ENCODE results near the gene PSPC1. TPM values are rescaled to one million over a fixed set of nuclear protein-coding genes. Genes with fewer than 3 reads are reported as not detected.

Gene PSPC1
- polyA plus RNA-seq, 1 donor (not counting 4 experiments of a cell fraction or from before 2014, with no cell fraction given): 38.0 TPM

DNA sequence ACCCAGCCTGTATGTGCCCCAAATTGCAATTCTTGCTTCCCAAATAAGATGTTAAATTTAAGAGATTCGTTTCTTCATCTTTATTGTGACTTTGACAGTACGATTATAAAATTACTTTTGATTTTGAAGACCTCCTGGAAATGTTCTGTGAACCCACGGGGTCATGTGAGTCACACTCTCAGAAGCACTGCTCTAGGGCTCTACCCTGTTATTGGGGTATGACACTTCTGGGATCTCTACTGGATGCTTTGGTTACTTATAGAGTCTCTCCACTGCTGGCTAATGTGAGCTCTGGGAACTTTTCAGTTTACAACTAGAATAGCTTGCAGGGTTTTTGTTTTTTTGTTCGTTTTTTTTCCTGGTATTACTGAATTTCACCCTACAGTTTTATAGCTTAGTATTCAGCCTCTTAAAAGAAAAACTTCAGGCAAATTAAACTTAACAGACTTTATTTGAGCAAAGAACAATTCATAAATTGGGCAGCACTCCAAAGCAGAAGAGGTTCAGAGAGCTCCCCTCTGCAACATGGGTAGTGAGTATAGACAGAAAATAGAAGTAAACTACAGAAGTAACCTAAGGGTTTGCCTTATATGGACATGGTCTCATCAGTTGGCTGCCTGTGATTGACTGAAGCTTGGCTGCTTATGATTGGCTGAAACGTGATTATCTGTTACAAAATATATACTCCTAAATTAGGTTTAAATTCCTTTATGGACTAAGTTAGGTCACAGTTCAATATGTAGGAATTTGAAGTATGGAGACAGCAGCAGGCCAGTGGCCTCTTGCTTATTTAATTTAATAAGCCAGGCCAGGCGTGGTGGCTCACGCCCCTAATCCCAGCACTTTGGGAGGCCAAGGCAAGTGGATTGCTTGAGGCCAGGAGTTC is 28.5 kb upstream of the PSPC1 start:
- no peak for DNase-seq (ENCODE audit: low read depth, low spot score)
- Histone ChIP-seq H3K27me3 (ENCODE audit: control insufficient read depth, extremely low read depth, insufficient read depth, low read length) (no peaks in the 10 kb centered on the region), H3K79me2 (ENCODE audit: control insufficient read depth, insufficient read depth, low read length) (no peaks in the 10 kb centered on the region), H3K4me1 (ENCODE audit: control insufficient read depth, extremely low read depth, insufficient read depth, low read length) (no peaks in the 10 kb centered on the region), H4K20me1 (ENCODE audit: control insufficient read depth, extremely low read depth, insufficient read depth, low read length) (no peaks in the 10 kb centered on the region), H3K4me3 (ENCODE audit: control insufficient read depth in 2 of 3, extremely low read depth in 1 of 3, insufficient read depth in 2 of 3, low read depth in 1 of 3, low read length in 3 of 3) (no peak overlapping the region), H2AFZ (ENCODE audit: control insufficient read depth, low read length) (no peak overlapping the region), H3K9ac (ENCODE audit: control insufficient read depth, extremely low read depth, insufficient read depth, low read length) (no peak overlapping the region), H3K4me2 (ENCODE audit: control insufficient read depth, extremely low read depth, insufficient read depth, low read depth, low read length) (no peak overlapping the region), H3K9me3 (ENCODE audit: control insufficient read depth, low read depth, low read length) (no peaks in the 10 kb centered on the region), H3K36me3 (ENCODE audit: control insufficient read depth in 2 of 2, extremely low read depth in 1 of 2, insufficient read depth in 2 of 2, low read length in 2 of 2) (no peaks in the 10 kb centered on the region), H3K27ac (ENCODE audit: control insufficient read depth, insufficient read depth, low read length) (no peak overlapping the region), H3K9me1 (ENCODE audit: control insufficient read depth, extremely low read depth, insufficient read depth, low read length) (no peaks in the 10 kb centered on the region)
- no peak for FAIRE-seq
- dilution Hi-C loops (cut with MboI; ENCODE audit: extremely low pct_ligation_motif_present, low sequenced_read_pairs): no loop called here
- TF ChIP-seq EZH2 (IDR thresholded peaks at IDR 0.05; ENCODE audit: low read length): no peak
- TF ChIP-seq, protein P1, sequence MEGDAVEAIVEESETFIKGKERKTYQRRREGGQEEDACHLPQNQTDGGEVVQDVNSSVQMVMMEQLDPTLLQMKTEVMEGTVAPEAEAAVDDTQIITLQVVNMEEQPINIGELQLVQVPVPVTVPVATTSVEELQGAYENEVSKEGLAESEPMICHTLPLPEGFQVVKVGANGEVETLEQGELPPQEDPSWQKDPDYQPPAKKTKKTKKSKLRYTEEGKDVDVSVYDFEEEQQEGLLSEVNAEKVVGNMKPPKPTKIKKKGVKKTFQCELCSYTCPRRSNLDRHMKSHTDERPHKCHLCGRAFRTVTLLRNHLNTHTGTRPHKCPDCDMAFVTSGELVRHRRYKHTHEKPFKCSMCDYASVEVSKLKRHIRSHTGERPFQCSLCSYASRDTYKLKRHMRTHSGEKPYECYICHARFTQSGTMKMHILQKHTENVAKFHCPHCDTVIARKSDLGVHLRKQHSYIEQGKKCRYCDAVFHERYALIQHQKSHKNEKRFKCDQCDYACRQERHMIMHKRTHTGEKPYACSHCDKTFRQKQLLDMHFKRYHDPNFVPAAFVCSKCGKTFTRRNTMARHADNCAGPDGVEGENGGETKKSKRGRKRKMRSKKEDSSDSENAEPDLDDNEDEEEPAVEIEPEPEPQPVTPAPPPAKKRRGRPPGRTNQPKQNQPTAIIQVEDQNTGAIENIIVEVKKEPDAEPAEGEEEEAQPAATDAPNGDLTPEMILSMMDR (optimal IDR thresholded peaks at IDR 0.05 in 1 of 3, IDR thresholded peaks at IDR 0.05 in 1 of 3, conservative IDR thresholded peaks at IDR 0.05 in 1 of 3; ENCODE audit: extremely low read depth in 1 of 3, insufficient read depth in 2 of 3, low read length in 3 of 3): no peak

DNA sequence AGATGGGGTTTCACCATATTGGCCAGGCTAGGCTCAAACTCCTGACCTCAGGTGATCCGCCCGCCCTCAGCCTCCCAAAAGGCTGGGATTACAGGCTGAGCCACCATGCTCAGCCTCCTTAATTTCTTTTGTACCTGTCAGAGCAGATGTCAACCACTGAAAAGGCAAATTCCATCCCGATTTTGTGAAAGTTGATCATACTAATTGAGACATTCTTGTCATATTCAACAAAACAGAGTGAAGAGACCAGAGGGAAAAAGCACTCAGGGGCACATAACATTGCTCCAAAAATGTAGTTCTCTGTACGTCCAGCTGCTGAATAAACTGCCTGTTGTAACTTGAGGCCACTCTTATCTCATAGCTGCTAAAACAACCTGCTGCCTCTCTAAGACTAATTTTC is 27.4 kb upstream of the PSPC1 start:
- Histone ChIP-seq H3K4me3 (ENCODE audit: control insufficient read depth in 2 of 3, extremely low read depth in 1 of 3, insufficient read depth in 2 of 3, low read depth in 1 of 3, low read length in 3 of 3) (no peak overlapping the region), H3K4me1 (ENCODE audit: control insufficient read depth, extremely low read depth, insufficient read depth, low read length) (no peaks in the 10 kb centered on the region), H4K20me1 (ENCODE audit: control insufficient read depth, extremely low read depth, insufficient read depth, low read length) (no peaks in the 10 kb centered on the region), H3K27me3 (ENCODE audit: control insufficient read depth, extremely low read depth, insufficient read depth, low read length) (no peaks in the 10 kb centered on the region), H3K36me3 (ENCODE audit: control insufficient read depth in 2 of 2, extremely low read depth in 1 of 2, insufficient read depth in 2 of 2, low read length in 2 of 2) (no peaks in the 10 kb centered on the region), H3K27ac (ENCODE audit: control insufficient read depth, insufficient read depth, low read length) (no peak overlapping the region), H2AFZ (ENCODE audit: control insufficient read depth, low read length) (no peak overlapping the region), H3K9ac (ENCODE audit: control insufficient read depth, extremely low read depth, insufficient read depth, low read length) (no peak overlapping the region), H3K4me2 (ENCODE audit: control insufficient read depth, extremely low read depth, insufficient read depth, low read depth, low read length) (no peak overlapping the region), H3K9me3 (ENCODE audit: control insufficient read depth, low read depth, low read length) (no peaks in the 10 kb centered on the region), H3K9me1 (ENCODE audit: control insufficient read depth, extremely low read depth, insufficient read depth, low read length) (no peaks in the 10 kb centered on the region), H3K79me2 (ENCODE audit: control insufficient read depth, insufficient read depth, low read length) (no peaks in the 10 kb centered on the region)
- dilution Hi-C loops (cut with MboI; ENCODE audit: extremely low pct_ligation_motif_present, low sequenced_read_pairs): no loop called here
- TF ChIP-seq, protein P1 (optimal IDR thresholded peaks at IDR 0.05 in 1 of 3, IDR thresholded peaks at IDR 0.05 in 1 of 3, conservative IDR thresholded peaks at IDR 0.05 in 1 of 3; ENCODE audit: extremely low read depth in 1 of 3, insufficient read depth in 2 of 3, low read length in 3 of 3): no peak
- no peak for TF ChIP-seq EZH2 (IDR thresholded peaks at IDR 0.05; ENCODE audit: low read length)
- DNase-seq (ENCODE audit: low read depth, low spot score) (no peak), FAIRE-seq (no peak)

All from keratinocyte (primary cell).